ENCODE data around the gene TCHH.

DNA sequence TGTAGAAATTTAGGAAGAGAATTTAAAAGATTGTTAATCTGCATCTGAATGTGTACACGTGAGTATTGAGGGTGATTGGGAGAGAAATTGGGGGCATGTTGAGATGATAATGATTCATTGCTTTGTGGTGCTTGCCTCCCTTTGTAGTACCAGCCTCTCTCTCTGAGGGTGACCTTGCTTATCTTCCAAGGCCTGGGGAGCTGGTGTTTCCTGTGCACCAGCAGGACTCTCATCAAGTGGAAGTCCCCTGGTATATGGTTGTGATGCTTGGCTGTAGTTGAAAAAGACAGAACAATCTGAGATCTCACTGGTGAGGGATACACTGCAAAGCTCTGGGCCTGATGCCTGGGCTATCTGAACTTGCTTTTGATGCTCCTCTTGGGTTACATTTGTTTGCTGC lies 30.4 kb downstream of the TCHH start:
- TF ChIP-seq, protein P1, sequence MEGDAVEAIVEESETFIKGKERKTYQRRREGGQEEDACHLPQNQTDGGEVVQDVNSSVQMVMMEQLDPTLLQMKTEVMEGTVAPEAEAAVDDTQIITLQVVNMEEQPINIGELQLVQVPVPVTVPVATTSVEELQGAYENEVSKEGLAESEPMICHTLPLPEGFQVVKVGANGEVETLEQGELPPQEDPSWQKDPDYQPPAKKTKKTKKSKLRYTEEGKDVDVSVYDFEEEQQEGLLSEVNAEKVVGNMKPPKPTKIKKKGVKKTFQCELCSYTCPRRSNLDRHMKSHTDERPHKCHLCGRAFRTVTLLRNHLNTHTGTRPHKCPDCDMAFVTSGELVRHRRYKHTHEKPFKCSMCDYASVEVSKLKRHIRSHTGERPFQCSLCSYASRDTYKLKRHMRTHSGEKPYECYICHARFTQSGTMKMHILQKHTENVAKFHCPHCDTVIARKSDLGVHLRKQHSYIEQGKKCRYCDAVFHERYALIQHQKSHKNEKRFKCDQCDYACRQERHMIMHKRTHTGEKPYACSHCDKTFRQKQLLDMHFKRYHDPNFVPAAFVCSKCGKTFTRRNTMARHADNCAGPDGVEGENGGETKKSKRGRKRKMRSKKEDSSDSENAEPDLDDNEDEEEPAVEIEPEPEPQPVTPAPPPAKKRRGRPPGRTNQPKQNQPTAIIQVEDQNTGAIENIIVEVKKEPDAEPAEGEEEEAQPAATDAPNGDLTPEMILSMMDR (IDR thresholded peaks at IDR 0.05): no peak
- TF ChIP-seq POLR2A (IDR thresholded peaks at IDR 0.05): no peak
